ENCODE results near the gene TIMMDC1.
A peak's percentile ranks its signal among the peaks of the same experiment; 100 is the strongest.

The TIMMDC1 gene

DNA sequence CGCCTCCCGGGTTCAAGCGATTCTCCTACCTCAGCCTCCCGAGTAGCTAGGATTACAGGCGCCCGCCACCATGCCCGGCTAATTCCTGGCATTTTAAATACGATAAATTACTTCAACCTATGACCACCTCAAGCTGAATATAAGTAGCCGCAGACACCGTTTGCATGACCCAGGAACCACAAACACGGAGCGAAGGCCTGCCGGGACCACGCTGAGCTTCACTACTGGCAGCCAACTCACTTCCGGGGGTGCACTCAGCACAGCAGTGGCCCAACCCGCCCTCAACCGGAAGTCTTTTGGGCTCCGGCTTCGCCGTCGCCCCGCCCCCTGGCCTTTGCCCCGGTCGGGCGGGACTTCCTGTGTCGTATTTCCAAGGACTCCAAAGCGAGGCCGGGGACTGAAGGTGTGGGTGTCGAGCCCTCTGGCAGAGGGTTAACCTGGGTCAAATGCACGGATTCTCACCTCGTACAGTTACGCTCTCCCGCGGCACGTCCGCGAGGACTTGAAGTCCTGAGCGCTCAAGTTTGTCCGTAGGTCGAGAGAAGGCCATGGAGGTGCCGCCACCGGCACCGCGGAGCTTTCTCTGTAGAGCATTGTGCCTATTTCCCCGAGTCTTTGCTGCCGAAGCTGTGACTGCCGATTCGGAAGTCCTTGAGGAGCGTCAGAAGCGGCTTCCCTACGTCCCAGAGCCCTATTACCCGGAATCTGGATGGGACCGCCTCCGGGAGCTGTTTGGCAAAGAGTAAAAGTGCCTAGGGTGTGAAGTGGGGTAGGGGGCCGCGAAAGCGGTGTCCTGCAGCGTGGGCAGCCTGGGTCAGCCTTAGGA lies at the start of gene TIMMDC1:
Gene TIMMDC1 (plus strand): TSS at position 362 of the 826 bp plus-strand sequence. CDS start 187 bp downstream, at position 549.
- peak; percentile 97 for DNase-seq

- DNase-seq = no peak
These were observed 44.5 kb upstream of the TIMMDC1 start for GRCh38 chr3:119453822-119454221.

DNA sequence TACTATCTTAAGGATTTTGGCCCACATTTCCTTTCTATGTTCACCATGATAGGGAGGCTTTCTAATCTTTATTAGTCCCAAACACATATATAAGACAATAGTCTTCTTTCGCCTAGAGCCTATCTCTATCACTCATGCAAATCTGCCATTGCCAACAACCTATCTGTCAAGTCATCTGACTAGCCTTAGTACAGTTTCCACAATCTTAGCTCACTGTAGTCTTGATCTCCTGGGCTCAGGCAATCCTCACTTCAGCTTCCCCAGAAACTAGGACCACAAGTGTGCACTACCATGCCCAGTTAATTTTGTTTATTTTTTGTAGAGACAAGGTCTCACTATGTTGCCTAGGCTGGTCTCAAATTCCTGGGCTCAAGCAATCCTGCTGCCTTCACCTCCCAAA lies 41.9 kb upstream of the TIMMDC1 start:
- no peak for DNase-seq

- DNase-seq = no peak
These were observed 41.1 kb upstream of the TIMMDC1 start for GRCh38 chr3:119457246-119457645.

GRCh38 chr3:119463171-119464169 lies 34.9 kb upstream of the TIMMDC1 start, which contains the start of gene TMEM39A:
TMEM39A (minus strand) TSS chr3:119463615; CDS start chr3:119462074, 1,541 bp downstream.
- peak; percentile 95 to 96 for DNase-seq

DNA sequence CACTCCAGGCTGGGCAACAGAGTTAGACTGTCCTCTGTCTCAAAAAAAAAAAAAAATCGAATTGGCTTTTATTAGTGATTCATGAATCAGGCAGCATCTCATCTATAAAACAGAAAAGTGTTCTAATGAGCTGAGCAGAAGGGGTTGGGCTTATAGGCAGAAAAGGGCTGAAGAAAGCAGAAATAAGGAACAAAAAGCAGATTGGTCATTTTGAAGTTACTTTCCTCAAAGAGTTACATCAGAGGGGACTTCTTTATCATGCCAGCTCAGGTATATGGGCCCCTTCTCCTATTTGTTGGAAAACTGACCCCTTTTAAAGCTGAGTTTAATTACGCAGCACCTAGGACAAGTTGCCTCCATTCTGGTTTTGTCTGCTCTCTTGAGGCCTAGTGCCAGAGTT lies 30.3 kb upstream of the TIMMDC1 start:
- peak; percentile 23 to 27 for DNase-seq

DNA sequence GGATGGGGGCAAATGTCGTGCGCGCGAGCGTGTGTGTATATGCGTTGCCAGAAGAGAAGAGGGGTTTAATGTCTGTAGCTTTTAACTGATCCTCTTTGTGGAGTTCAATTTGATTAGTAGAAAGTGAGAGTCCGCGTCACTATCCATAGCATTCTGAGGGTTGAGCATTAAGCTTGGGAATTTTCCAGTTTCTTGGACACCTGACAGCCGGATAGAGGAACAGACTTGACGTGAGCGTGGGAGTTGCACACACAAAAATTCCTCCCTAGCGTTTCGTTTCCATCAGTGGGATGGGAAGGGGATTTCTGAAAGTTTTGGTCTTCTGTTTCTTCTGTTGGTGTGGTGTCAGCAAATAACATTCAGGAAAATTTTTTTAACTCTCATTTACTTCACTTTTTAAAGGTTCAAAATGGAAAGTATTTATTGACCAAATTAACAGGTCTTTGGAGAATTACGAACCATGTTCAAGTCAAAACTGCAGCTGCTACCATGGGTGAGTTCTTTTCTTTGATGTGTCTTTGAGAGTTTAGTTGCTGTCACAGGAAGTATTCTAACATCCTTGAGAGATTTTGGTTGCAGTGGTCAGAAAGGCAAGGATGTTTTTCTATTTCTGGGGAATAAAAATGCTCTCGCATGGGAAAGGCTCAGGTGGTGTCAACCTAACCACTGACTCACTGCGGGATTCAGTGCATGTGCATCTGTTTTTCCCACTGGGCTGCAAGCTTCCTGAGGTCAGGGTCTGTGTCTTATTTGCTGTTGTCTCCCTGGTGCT lies 28.7 kb upstream of the TIMMDC1 start:
- peak in 1 of 2 experiments; percentile 33 for DNase-seq

DNA sequence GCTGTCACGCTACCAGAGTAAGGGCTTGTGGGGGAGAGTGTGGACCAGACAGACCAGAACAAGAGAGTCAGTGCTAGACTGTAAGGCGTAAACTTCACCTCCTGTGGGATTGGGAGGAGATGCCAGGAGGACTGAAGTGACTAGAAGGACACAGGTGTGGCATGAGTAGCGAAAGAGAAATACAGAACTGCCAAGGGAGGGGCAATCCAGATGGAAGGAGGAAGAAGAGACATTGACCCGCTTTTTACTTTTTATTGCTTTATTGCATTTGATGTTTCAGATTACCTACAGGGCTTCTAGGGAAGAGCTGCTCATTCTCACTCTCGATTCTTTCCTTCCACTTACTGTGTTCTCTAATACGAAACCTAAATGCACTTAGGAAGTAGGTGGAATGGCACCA lies 27.5 kb upstream of the TIMMDC1 start:
- DNase-seq = no peak

DNA sequence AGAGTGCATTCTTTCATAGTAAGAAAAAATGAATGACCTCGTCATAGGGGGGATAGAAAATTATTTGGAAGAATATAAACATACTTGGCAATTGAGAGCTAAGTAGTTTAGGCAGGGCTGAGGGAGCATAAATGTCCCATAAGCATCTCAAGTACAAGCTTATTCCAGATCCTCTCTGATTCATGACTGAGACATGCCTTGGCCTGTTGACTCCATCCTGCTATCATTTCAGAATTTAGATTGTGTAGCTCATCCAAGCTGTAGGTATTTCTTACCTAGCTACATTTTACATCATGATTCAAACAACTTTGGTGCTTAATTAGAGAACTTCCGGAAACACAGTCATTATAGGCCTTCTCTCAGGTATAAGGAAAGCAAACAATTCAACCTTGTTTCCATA lies 17.3 kb upstream of the TIMMDC1 start:
- DNase-seq = no peak

DNA sequence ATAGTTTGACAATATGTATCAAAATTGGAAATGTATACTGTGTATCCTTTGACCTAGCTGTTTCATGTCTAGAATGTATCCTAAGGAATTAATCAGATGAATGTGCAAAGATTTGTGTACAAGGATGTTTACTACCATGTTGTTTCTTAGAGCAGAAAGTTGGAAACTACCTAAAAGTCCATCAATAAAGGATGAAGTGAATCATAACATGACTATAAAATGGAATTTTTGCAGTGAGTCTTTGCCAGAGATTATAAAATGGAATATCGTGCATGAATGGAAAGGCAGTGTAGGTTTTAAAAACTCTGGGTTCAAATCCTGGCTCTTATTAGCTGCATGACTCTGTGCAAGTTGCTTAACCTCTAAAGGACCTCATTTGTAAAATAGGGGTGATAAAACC lies 15.2 kb upstream of the TIMMDC1 start:
- no peak for DNase-seq

DNA sequence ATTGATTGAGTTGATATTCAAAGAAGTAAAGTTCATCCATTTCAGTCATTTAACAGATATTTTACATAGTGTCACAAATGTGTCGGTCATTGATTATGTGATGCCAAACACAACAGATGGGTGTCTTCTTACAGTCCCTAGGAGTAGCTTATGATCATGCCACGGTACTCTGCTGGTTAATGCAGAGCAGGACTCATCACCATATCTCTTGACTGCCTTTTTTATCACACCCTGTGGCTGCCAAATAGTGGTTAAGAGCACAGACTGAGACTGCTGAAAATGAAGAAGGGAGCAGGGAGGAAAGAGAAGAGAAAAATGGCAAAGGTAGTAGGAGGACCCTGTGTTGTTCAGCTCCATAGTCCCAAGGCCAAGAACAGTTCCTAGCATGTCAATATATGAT lies 12.8 kb upstream of the TIMMDC1 start:
- DNase-seq = no peak

DNA sequence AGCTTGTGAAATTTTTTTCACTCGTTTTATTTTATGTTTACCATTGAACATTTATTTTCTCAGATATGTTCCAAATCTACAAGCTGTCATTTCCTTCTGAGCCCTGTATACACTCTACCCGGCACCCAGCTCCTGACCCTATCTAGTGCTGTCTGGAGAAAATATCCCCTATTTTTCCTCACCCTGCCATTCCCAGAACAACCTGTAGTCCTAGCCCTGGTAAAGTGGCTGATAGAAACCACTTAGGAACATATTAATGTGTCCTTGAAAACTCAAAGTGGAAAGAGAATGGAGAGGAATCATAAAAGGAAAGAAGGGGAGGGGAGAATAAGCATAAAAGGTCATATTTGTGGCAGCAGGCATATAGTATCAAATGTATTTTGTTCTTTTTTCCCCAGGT lies 8.2 kb upstream of the TIMMDC1 start:
- no peak for DNase-seq

GRCh38 chr3:119492128-119492527 lies 6.2 kb upstream of the TIMMDC1 start:
- no peak for DNase-seq

GRCh38 chr3:119492810-119493209 lies 5.5 kb upstream of the TIMMDC1 start:
- DNase-seq = no peak

- peak in 1 of 2 experiments; percentile 13 for DNase-seq
These were observed 3.8 kb upstream of the TIMMDC1 start for GRCh38 chr3:119494597-119494996.

- no peak for DNase-seq
These were observed 544 bp upstream of the TIMMDC1 start for GRCh38 chr3:119497820-119498185.

DNA sequence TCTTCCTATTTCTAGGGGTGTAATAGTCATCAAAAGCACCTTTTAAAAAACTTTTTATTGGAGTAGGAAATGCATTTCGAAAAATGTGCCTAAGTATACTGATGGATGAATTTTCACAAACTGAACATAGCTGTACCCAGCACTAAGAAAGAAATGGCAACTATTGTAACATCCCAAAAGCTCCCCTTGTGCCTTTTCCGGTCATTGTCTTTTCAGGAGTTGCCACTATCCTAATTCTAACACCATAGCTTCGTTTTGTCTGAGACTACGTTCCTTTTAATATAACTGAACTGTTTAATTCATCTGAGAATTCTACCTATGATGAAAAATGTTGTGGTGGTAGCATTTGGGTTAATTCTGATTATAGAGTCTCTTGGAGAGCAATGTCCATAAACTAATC lies 1.9 kb downstream of the TIMMDC1 start:
- DNase-seq = no peak

DNA sequence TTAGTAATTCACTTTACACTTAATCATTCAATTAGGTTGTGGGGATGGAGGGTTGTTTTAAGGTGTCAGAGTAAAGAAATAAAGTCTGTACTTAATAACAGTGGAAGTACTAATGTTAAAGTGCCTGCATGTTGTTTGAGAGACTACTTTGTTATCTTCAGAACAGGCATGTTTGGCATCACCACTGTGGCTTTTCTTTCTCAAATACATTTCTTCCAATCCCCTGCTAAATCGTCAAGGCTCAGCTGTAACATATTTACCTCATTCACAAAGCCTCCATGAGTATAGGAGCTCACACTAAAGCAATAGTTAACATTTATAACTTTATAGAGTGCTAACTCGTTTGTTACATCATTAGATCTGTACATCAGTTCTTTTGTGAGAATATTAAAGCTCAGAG lies 2.6 kb downstream of the TIMMDC1 start:
- no peak for DNase-seq

DNA sequence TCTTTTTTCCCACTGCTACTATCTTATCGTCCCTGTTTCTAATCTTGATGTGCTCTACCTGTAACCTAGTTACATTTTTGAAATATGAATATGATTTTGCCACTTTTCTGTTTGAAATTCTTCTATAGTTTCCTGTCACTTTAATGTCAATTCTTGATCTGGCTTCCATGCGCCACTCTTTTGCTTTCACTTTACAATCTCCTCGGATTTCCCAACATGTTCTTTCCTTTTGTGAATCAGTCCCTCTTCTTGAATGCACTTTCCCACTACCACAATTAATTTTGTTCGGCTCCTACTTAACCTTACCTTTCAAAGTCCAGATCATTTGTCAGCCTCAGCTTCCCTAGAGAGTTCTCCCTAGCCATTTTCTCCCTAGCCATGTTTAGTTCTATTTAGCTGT lies 8.3 kb downstream of the TIMMDC1 start:
- DNase-seq = no peak

- DNase-seq = no peak
These were observed 9.1 kb downstream of the TIMMDC1 start for GRCh38 chr3:119507404-119507803.

GRCh38 chr3:119508172-119508845 lies 10.0 kb downstream of the TIMMDC1 start:
- peak; percentile 16 to 29 for DNase-seq

- DNase-seq = no peak
These were observed 12.3 kb downstream of the TIMMDC1 start for GRCh38 chr3:119510690-119511089.
